Body of pancreas (tissue), 4 donors: Measurements from ENCODE around the gene NGFR. TPM values are rescaled to one million over a fixed set of nuclear protein-coding genes. Genes with fewer than 3 reads are reported as not detected.

Experiments
- ATAC-seq: fragments of 150-250 bp; one replicate; pipeline ENCODE4 v1.9.1; 2016
- DNase-seq, 4 donors: peaks; one replicate each; pipeline ENCODE4 v3.0.0-alpha.2; 2019
- H3K27ac ChIP-seq, 4 donors: fragments of 200-600 bp; sonication (generic); 1 replicate in 3 of 4; 2 replicates in 1 of 4; pipeline versions ENCODE4 v1.5.1 to v1.6.1; 2016 to 2019; ENCODE audit warnings: mild to moderate bottlenecking in 1 of 4, mixed read lengths in 1 of 4, moderate library complexity in 1 of 4
- H3K27me3 ChIP-seq, 2 donors: fragments of 200-600 bp; sonication (generic); one replicate each; pipeline ENCODE4 v1.6.0; 2016; ENCODE audit warnings: mild to moderate bottlenecking in 1 of 2
- H3K36me3 ChIP-seq, 2 donors: fragments of 200-600 bp; sonication (generic); replicated peaks in 1 of 2; 2 replicates each; pipeline ENCODE4 v1.5.1; 2016; ENCODE audit warnings: low read depth in 2 of 2; ENCODE audit not compliant: insufficient read depth in 1 of 2
- H3K4me1 ChIP-seq: fragments of 200-600 bp; sonication (generic); one replicate; pipeline ENCODE4 v1.6.0; 2016
- H3K4me3 ChIP-seq, 2 donors: fragments of 200-600 bp; sonication (generic); 1 replicate in 1 of 2; 2 replicates in 1 of 2; pipeline ENCODE4 v1.5.1; 2016 to 2019
- H3K9me3 ChIP-seq, 3 donors: fragments of 200-600 bp; sonication (generic); 1 replicate in 2 of 3; 2 replicates in 1 of 3; pipeline ENCODE4 v1.5.1; 2016
- POLR2A ChIP-seq, 3 donors: fragments of 450-650 bp; IDR thresholded peaks; one replicate each; pipeline ENCODE4 v1.6.1; 2016; ENCODE audit warnings: antibody characterized with exemption in 3 of 3, mild to moderate bottlenecking in 2 of 3
- WGBS, 2 donors: methylation state at CpG; one replicate each; pipeline ENCODE4 v1.1.5; 2017; 5-methylcytosine and 5-hydroxymethylcytosine counted together
- intact Hi-C: fragments of 100-400 bp; cut with DNase I; formaldehyde crosslinking; loops from one replicate; pipeline ENCODE4 v1.15.1; 2023
- total RNA-seq, 2 donors: library from RNA; depleted of rRNA; stranded (reverse); fragments of >200 nt; gene quantifications; one replicate each; pipeline ENCODE4 v1.1.0, GENCODE V29; 2016
- TF ChIP-seq, protein P1 (sequence below), 7 experiments: fragments of 450-650 bp in 4 of 7; fragments of 200-600 bp in 3 of 7; sonication (generic) in 3 of 7; IDR thresholded peaks; one replicate each; pipeline ENCODE4 v1.5.1; 2016 to 2019; ENCODE audit warnings: antibody characterized with exemption in 7 of 7

Gene NGFR
- total RNA-seq, 2 donors from 2014 or later = 10.1 to 27.7 TPM

- 24 to 29% methylated on average over 15 to 17 of the region's 17 CpGs for WGBS, 2 donors
These were observed 601 bp upstream of the NGFR start for GRCh38 chr17:49494399-49494985.

GRCh38 chr17:49495842-49496182 lies 719 bp downstream of the NGFR start:
- ATAC-seq = no peak
- H3K27ac ChIP-seq = no peak overlapping the region
- TF ChIP-seq, protein P1, sequence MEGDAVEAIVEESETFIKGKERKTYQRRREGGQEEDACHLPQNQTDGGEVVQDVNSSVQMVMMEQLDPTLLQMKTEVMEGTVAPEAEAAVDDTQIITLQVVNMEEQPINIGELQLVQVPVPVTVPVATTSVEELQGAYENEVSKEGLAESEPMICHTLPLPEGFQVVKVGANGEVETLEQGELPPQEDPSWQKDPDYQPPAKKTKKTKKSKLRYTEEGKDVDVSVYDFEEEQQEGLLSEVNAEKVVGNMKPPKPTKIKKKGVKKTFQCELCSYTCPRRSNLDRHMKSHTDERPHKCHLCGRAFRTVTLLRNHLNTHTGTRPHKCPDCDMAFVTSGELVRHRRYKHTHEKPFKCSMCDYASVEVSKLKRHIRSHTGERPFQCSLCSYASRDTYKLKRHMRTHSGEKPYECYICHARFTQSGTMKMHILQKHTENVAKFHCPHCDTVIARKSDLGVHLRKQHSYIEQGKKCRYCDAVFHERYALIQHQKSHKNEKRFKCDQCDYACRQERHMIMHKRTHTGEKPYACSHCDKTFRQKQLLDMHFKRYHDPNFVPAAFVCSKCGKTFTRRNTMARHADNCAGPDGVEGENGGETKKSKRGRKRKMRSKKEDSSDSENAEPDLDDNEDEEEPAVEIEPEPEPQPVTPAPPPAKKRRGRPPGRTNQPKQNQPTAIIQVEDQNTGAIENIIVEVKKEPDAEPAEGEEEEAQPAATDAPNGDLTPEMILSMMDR (IDR thresholded peaks at IDR 0.05) = no peak
- TF ChIP-seq POLR2A (IDR thresholded peaks at IDR 0.05) = no peak

More at GRCh38 chr17:49494399-49494985, 601 bp upstream of the NGFR start:
- Histone ChIP-seq H3K4me3 (no peak overlapping the region), H3K27me3 (peaks cover 0 to 40% of the 10 kb centered on the region in 2 donors), H3K27ac (no peak overlapping the region), H3K36me3 (no peaks in the 10 kb centered on the region), H3K4me1 (peaks cover 29% of the 10 kb centered on the region), H3K9me3 (no peaks in the 10 kb centered on the region)
- intact Hi-C loops = no loop called here
- TF ChIP-seq, protein P1 (IDR thresholded peaks at IDR 0.05) = no peak
- no peak for TF ChIP-seq POLR2A (IDR thresholded peaks at IDR 0.05)
- no peak for ATAC-seq
- no peak for DNase-seq

DNA sequence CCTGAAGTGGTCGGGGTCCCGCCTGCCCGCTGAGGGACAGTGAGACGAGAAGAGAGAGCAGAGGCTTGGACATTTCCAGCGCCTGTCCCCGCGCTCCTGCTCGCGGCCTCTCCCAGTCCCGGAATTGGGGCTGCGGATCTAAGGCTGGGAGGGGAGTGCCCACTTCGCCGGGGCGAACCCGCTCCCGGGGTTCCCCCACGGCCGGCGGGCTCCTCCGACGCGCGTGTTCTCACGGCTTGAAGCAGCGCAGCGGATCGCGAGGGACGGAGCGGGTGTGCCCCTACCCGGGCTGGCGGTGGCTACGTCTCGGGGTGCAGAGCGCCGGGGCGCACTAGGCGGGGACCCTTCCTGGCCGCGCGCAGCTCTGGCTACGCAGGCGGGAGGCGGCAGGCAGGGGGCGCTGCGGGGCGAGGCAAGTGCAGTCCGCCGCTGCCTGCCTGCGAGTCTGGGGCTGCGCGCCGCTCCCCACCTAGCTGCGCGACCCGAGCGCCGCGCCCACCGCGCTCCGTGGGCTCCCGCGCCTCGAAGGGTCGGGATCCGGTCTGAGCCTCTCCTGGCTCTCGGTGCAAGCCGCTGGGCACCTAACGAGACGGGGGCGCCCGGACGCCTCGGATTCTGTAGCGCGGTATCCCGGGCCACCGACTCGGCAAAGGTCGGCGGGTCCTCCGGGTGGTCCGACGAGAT lies 1.2 kb downstream of the NGFR start:
- intact Hi-C loops = no loop called here
- DNase-seq = peak; percentile 75 to 85 (median 77)
- WGBS, 2 donors = 1 to 3% methylated on average over 11 to 61 of the region's 85 CpGs
- Histone ChIP-seq H3K4me1 (peaks cover 29% of the 10 kb centered on the region), H3K36me3 (no peaks in the 10 kb centered on the region), H3K9me3 (no peaks in the 10 kb centered on the region), H3K27ac (no peak overlapping the region), H3K27me3 (peaks cover 0 to 40% of the 10 kb centered on the region in 2 donors), H3K4me3 (no peak overlapping the region)
- no peak for TF ChIP-seq POLR2A (IDR thresholded peaks at IDR 0.05)
- TF ChIP-seq, protein P1 (IDR thresholded peaks at IDR 0.05) = peak; percentile 55 to 87 (median 80)
- peak; percentile 78 for ATAC-seq

More at GRCh38 chr17:49495842-49496182, 719 bp downstream of the NGFR start:
- Histone ChIP-seq H3K27me3 (peaks cover 0 to 40% of the 10 kb centered on the region in 2 donors), H3K4me1 (peaks cover 29% of the 10 kb centered on the region), H3K9me3 (no peaks in the 10 kb centered on the region), H3K4me3 (no peak overlapping the region), H3K36me3 (no peaks in the 10 kb centered on the region)
- intact Hi-C loops = no loop called here
- no peak for DNase-seq
- 0 to 5% methylated on average over 21 to 22 of the region's 22 CpGs for WGBS, 2 donors

DNA sequence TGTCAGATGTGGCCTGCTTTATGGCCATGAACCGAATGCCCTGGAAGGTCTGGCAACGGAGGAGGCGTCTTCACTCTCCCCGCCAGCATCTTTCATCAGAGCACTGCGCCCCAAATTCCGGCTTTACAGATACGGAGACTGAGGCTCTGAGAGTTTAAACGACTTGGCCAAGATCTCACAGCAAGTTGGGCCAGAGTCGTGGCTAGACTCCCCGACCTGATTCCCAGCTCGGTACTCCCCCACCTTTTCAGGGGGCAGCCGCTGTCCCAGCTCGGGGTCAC lies 1.7 kb downstream of the NGFR start:
- H3K27ac ChIP-seq = no peak overlapping the region
- no peak overlapping the region for H3K4me3 ChIP-seq
- no peak for DNase-seq
- H3K27me3 ChIP-seq = peaks cover 0 to 40% of the 10 kb centered on the region in 2 donors
- no peak for ATAC-seq
- no peak for TF ChIP-seq POLR2A (IDR thresholded peaks at IDR 0.05)
- TF ChIP-seq, protein P1 (IDR thresholded peaks at IDR 0.05) = no peak
- no peaks in the 10 kb centered on the region for H3K36me3 ChIP-seq
- H3K9me3 ChIP-seq = no peaks in the 10 kb centered on the region
- WGBS, 2 donors = 4% methylated on average over 13 of the region's 13 CpGs; no CpG with 5 or more reads in 1 of the 2 donors
- intact Hi-C loops = no loop called here
- H3K4me1 ChIP-seq = peaks cover 29% of the 10 kb centered on the region
